GM19463 (cell line): ENCODE measurements around the gene TRPM3.

Experiments
- ATAC-seq: cut with Tn5 transposase; IDR thresholded peaks from one replicate; pipeline ENCODE4 v1.9.1; 2021; ENCODE audit warnings: mild to moderate bottlenecking, moderate library complexity; ENCODE audit not compliant: unreplicated experiment

TRPM3 gene

GRCh38 chr9:70564468-70565335, 556.7 kb downstream of the TRPM3 start:
- no peak for ATAC-seq

DNA sequence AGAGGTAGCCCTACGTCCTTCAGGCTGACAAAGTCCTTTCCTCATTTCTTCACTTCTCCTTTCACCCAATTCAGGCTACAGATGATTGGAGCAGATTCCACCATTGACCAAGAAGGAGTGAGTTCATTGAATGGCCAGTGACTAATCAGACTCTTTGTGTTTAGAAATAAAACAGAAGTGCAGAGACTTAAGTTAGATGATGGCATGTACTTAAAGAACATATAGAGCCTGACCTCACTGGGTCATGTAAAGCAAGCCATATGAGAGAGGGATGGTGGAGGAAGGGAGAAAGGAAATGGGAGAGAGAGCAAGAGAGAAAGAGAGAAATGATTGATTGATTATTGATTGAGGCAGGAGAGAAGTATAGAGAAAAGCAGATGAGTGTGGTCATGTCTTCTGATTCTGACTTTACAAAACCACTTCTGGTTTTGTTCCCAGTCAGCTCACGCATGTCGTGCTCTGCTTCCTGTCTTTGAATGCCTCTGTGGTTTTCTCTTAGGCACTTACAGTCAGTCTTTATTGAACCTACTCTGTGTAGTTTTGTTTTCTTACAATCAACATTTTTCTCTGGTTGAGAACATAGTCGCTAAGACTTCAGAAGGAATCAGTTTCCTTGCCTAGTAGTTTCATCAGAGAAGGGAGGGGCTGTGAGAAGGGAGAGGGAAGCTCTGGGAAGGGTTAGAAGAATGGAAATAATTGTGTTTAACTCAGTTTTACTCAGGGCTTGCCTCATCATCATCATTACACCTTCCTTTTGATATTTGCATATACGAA, 557.8 kb downstream of the TRPM3 start:
- ATAC-seq, result peak; percentile 96

- ATAC-seq, result no peak
Measured at GRCh38 chr9:70563010-70563409, 558.4 kb downstream of the TRPM3 start.

GRCh38 chr9:70561786-70562395, 559.5 kb downstream of the TRPM3 start:
- ATAC-seq, result no peak

GRCh38 chr9:70561111-70561510, 560.3 kb downstream of the TRPM3 start:
- ATAC-seq, result no peak

GRCh38 chr9:70559102-70559501, 562.3 kb downstream of the TRPM3 start:
- no peak for ATAC-seq

GRCh38 chr9:70557661-70558369, 563.6 kb downstream of the TRPM3 start:
- peak; percentile 98 for ATAC-seq

DNA sequence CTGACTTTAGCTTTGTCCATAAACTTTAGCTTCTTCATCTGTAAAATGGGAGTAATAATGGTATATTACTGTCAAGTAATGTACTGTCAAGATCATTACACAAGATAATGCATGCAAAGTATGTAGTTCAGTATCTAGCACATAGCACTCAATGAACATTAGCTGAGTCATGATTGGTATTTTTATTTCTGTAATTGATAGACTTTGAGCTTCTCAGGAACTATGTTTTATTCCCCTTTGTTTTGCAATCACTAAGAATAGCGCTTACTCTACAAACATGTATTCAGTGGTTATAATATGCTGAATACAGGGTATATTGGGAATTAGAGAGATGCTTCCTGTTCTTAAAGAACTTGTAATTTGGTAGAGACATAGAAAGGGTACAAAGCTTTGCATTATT, 564.6 kb downstream of the TRPM3 start:
- ATAC-seq, result no peak

DNA sequence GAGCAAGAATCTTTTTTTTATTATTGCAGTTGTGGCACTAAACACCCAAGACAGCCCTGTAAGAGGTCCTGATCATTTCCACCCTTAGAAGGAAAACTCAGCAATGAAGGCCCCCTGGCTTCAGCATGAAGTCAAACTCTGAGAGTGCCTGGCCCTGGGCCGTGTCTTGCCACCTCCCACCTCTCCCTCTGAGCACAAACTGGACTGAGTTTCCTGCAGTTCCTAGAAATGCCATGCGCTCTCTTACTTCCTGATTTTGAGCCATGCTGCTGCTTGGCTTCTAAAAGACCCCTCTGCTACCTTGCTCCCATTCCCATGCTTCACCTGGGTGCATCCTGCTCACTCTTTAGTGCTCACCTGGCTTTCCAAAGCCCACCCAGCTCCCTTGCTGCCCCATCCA, 566.5 kb downstream of the TRPM3 start:
- ATAC-seq, result no peak

GRCh38 chr9:70553707-70554673, 567.4 kb downstream of the TRPM3 start:
- ATAC-seq, result no peak

- ATAC-seq, result no peak
Measured at GRCh38 chr9:70552561-70552960, 568.9 kb downstream of the TRPM3 start.

DNA sequence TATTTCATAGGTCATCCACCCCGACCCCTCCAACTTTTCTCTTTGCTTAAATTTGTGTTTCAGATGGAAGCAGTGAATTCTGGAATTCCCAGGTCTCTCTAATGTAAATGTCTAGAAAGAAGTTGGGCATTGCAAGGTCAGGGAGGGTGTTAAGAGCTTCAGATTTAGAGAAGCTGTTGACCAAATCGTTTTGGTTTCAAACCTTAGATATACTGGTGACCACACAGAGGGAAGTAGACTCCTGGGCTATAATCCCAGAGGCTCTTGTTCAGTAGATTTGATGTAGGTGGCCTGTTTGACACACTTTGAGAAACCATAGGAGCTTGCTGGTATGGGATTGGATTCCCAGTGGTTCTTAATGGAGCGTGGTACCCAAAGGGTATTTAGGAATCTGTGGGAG, 569.6 kb downstream of the TRPM3 start:
- ATAC-seq, result no peak

DNA sequence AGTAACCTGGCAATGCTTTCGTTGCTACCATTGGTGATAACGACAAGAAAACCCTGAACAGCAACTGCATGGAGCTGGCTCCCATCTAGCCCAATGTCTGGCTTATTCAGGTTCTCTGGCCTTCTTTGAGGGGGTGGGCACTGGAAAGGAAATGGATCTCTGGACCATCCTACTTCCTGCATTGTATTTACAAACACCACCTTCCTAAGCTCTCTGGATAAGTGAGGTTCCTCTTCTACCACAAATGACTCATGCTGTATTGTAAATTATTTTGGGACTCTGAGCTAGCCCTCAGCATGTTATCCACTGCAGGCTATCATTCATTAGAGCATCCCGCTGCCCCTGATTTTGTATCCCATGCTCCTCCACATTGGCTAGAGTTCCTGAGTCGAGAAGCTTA, 570.0 kb downstream of the TRPM3 start:
- ATAC-seq, result no peak

- no peak for ATAC-seq
Measured at GRCh38 chr9:70549926-70550325, 571.5 kb downstream of the TRPM3 start.

- ATAC-seq, result no peak
Measured at GRCh38 chr9:70542311-70542931, 579.0 kb downstream of the TRPM3 start.

- ATAC-seq, result no peak
Measured at GRCh38 chr9:70540016-70540415, 581.4 kb downstream of the TRPM3 start.

DNA sequence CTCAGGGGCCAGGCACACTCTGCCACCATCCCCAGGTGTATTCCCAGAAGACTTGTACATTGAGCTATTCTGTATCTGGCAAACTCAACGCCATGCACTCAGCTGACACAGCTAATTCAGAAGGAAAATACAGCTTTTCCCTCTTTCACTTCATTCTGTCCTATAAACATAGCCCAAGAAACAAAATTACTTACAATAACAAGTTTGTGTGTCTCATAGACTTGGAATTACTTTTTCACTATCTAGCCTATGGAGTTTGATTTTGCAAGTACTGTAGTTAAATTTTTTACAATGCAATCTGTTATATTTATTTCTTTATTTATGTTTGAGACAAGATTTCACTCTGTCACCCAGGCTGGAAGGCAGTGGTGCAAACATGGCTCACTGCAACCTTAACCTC, 581.9 kb downstream of the TRPM3 start:
- ATAC-seq, result no peak

DNA sequence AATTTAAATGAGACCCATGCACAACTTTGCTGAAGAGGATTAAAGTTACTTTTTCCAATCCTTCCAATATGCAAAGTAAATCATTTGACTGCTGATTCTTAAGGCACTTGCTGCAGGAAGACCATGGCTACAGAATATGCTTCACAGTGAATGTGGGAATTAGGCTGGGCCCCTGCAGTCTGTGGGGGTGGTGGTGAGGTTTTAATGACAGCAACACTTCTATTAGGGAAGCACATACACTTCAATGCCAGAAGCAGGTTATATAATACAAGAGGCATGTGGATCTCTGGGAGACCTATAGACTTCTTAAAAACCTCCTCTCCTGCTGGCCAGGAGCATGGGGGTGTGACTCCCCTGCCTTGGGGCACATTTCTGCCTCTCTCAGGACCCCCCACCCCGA, 582.4 kb downstream of the TRPM3 start:
- no peak for ATAC-seq

GRCh38 chr9:70537084-70537483, 584.3 kb downstream of the TRPM3 start:
- ATAC-seq, result no peak
